Fibroblast of gingiva (primary cell): ENCODE data around the gene CEP57.
"Not testable (repeated sequence)": the region's sequence is repeated elsewhere in the genome, so short reads cannot be mapped to it uniquely, and the experiment has no call there.

Experiments
- DNase-seq: peaks from one replicate; pipeline ENCODE4 v3.0.0-alpha.2; 2011; ENCODE audit warnings: low read depth

Gene CEP57

GRCh38 chr11:95799546-95799945 is 9.2 kb downstream of the CEP57 start:
- DNase-seq: no peak

- DNase-seq: no peak
Measured at GRCh38 chr11:95800438-95800837, 10.1 kb downstream of the CEP57 start.

- DNase-seq: no peak
Measured at GRCh38 chr11:95802806-95803205, 12.5 kb downstream of the CEP57 start.

GRCh38 chr11:95803973-95804372 is 13.7 kb downstream of the CEP57 start:
- no peak for DNase-seq

- DNase-seq: no peak
Measured at GRCh38 chr11:95805869-95806268, 15.6 kb downstream of the CEP57 start.

- DNase-seq: not testable (repeated sequence)
Measured at GRCh38 chr11:95806464-95806863, 16.2 kb downstream of the CEP57 start.

GRCh38 chr11:95811052-95811451 is 20.8 kb downstream of the CEP57 start:
- not testable (repeated sequence) for DNase-seq

- no peak for DNase-seq
Measured at GRCh38 chr11:95816037-95816436, 25.7 kb downstream of the CEP57 start.

- no peak for DNase-seq
Measured at GRCh38 chr11:95821640-95822039, 31.3 kb downstream of the CEP57 start.

- DNase-seq: peak; percentile 49
Measured at GRCh38 chr11:95827696-95828095, 37.4 kb downstream of the CEP57 start.

- no peak for DNase-seq
Measured at GRCh38 chr11:95829580-95830259, 39.4 kb downstream of the CEP57 start.

GRCh38 chr11:95831198-95831883 is 41.0 kb downstream of the CEP57 start:
- DNase-seq: peak; percentile 72

- no peak for DNase-seq
Measured at GRCh38 chr11:95832763-95833162, 42.5 kb downstream of the CEP57 start.

GRCh38 chr11:95833378-95833777 is 43.1 kb downstream of the CEP57 start:
- no peak for DNase-seq

GRCh38 chr11:95835351-95835750 is 45.1 kb downstream of the CEP57 start:
- peak; percentile 41 for DNase-seq

- DNase-seq: peak; percentile 84
Measured at GRCh38 chr11:95835768-95836488, 45.6 kb downstream of the CEP57 start.

GRCh38 chr11:95845167-95845566 is 54.9 kb downstream of the CEP57 start:
- no peak for DNase-seq

- peak; percentile 58 for DNase-seq
Measured at GRCh38 chr11:95849087-95849825, 59.0 kb downstream of the CEP57 start.

GRCh38 chr11:95850137-95850536 is 59.8 kb downstream of the CEP57 start:
- DNase-seq: no peak

GRCh38 chr11:95853138-95853537 is 62.8 kb downstream of the CEP57 start:
- no peak for DNase-seq

- DNase-seq: no peak
Measured at GRCh38 chr11:95853862-95854261, 63.6 kb downstream of the CEP57 start.

GRCh38 chr11:95854362-95854761 is 64.1 kb downstream of the CEP57 start:
- not testable (repeated sequence) for DNase-seq
